Bronchial epithelial cell (primary cell): ENCODE measurements around the gene SUN1. TPM values are rescaled to one million over a fixed set of nuclear protein-coding genes. Genes with fewer than 3 reads are reported as not detected.

Experiments
- DNase-seq: peaks from one replicate; pipeline ENCODE4 v3.0.0-alpha.2; 2010; ENCODE audit warnings: low read depth
- FAIRE-seq: peaks from 2 replicates; lab custom pipeline; 2011; peaks lifted over from hg19 to GRCh38; lab: Jason Lieb, UNC
- H3K27me3 ChIP-seq: 2 replicates; pipeline ENCODE4 v1.5.1; 2011; ENCODE audit warnings: low read length; ENCODE audit not compliant: control insufficient read depth, insufficient read depth
- H3K36me3 ChIP-seq: 2 replicates; pipeline ENCODE4 v1.5.1; 2011; ENCODE audit warnings: low read length; ENCODE audit not compliant: control insufficient read depth, insufficient read depth
- H3K4me3 ChIP-seq: 2 replicates; pipeline ENCODE4 v1.5.1; 2011; ENCODE audit warnings: mild to moderate bottlenecking, low read depth, low read length, control low read depth
- CTCF ChIP-seq: IDR thresholded peaks from 2 replicates; pipeline ENCODE4 v1.5.1; 2011; ENCODE audit warnings: mild to moderate bottlenecking, moderate library complexity, low read length, control low read depth, inconsistent platforms; ENCODE audit not compliant: insufficient read depth, severe bottlenecking
- total RNA-seq: library from RNA; depleted of rRNA; stranded (reverse); fragments of >200 nt; gene quantifications from 2 replicates; pipeline ENCODE4 v1.2.1, GENCODE V29; 2014

The SUN1 gene
- total RNA-seq, 1 donor from 2014 or later: 176 TPM

DNA sequence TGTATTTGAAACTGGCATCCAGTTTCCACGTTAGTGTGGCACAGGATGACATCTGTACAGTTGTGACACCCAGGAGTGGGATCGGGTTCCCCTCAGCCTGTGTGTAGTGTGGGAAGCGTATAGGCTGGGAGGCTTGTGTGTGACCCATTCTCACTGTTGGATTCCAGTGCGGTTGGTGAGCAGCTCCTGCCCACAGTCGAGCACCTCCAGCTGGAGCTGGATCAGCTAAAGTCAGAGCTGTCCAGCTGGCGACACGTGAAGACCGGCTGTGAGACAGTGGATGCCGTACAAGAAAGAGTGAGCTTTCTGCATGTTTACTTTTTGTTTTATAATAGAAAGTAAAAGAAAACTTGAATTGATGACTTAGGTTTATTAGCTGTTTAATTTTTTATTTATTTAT is 25.4 kb downstream of the SUN1 start:
- H3K36me3 ChIP-seq: peaks cover 42% of the 10 kb centered on the region
- FAIRE-seq: no peak
- no peaks in the 10 kb centered on the region for H3K27me3 ChIP-seq
- no peak overlapping the region for H3K4me3 ChIP-seq
- TF ChIP-seq CTCF: no peak
- DNase-seq: no peak

GRCh38 chr7:859359-860030 is 27.2 kb downstream of the SUN1 start:
- Histone ChIP-seq H3K36me3 (peaks cover 34% of the 10 kb centered on the region), H3K27me3 (no peaks in the 10 kb centered on the region), H3K4me3 (no peak overlapping the region)
- peak; percentile 64 for FAIRE-seq
- no peak for TF ChIP-seq CTCF
- DNase-seq: no peak

GRCh38 chr7:860149-860548 is 27.9 kb downstream of the SUN1 start:
- DNase-seq (no peak), FAIRE-seq (no peak)
- no peak for TF ChIP-seq CTCF
- Histone ChIP-seq H3K27me3 (no peaks in the 10 kb centered on the region), H3K36me3 (peaks cover 34% of the 10 kb centered on the region), H3K4me3 (no peak overlapping the region)

DNA sequence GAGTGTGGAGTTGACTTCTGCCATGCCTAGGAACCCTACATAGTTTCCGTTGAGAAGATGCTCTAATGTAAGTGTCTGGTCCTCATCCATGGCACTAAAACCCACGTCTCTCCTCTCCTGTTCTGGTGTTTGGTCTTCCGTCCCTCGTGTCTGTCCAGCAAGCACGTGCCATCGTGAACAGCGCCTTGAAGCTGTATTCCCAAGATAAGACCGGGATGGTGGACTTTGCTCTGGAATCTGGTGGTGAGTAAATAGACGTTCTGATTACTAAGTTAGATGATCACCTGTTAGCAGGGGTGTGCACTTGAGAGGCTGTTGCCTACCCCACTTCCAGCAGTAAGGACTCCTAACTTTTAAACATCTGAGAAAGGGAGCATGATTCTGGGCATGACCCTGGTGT is 28.9 kb downstream of the SUN1 start:
- Histone ChIP-seq H3K4me3 (no peak overlapping the region), H3K36me3 (peaks cover 35% of the 10 kb centered on the region), H3K27me3 (no peaks in the 10 kb centered on the region)
- TF ChIP-seq CTCF: no peak
- FAIRE-seq (no peak), DNase-seq (no peak)

DNA sequence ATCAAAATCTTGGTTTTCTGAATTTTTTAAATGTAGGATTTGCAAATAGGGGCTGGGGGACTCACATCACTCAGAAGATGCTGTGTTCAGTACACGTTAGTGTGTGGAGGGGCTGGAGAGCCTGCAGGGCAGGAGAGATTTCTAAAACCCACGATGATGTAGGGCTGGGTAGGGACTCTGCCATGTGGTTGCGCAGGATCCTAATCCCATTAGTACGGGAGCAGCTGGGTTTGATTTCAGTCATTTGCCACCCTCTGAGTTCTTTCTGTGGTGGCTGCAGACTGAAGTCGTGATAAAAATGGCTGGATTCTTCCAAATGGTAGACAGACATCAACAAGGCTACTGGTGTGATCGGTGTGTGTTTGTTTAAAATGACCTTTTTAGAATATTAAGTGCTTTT is 29.9 kb downstream of the SUN1 start:
- FAIRE-seq (no peak), DNase-seq (no peak)
- no peak for TF ChIP-seq CTCF
- H3K4me3 ChIP-seq: no peak overlapping the region
- H3K27me3 ChIP-seq: no peaks in the 10 kb centered on the region
- H3K36me3 ChIP-seq: peaks cover 29% of the 10 kb centered on the region

DNA sequence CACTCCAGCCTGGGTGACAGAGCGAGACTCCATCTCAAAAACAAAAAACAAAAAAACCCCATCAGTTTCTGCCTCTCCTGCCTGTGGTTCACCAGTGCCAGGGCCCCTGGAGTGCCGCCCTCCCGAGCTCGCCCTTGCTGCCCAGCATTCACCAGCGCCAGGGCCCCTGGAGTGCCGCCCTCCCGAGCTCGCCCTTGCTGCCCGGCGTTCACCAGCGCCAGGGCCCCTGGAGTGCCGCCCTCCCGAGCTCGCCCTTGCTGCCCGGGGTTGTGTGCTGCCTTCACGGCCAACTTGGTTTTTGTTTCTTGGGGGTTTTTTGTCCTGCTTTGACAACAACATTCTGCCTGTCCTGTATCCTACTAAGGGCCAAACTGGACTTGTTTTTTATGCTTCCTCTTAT is 30.8 kb downstream of the SUN1 start:
- DNase-seq (no peak), FAIRE-seq (no peak)
- Histone ChIP-seq H3K27me3 (no peaks in the 10 kb centered on the region), H3K4me3 (no peak overlapping the region), H3K36me3 (peaks cover 24% of the 10 kb centered on the region)
- TF ChIP-seq CTCF: no peak
